Transverse colon (tissue), 4 donors: Measurements from ENCODE around the gene BOC.

Source experiments
- CTCF ChIP-seq, 5 experiments: fragments of 200-600 bp in 3 of 5; fragments of 450-650 bp in 2 of 5; sonication (generic) in 3 of 5; IDR thresholded peaks; 1 replicate in 2 of 5; 2 replicates in 3 of 5; pipeline ENCODE4 v1.5.1; 2016 to 2017; ENCODE audit warnings: antibody characterized with exemption in 5 of 5, inconsistent platforms in 3 of 5, mild to moderate bottlenecking in 2 of 5, moderate library complexity in 1 of 5
- EP300 ChIP-seq: sonication (generic); formaldehyde crosslinking; IDR thresholded peaks from one replicate; pipeline ENCODE4 v1.6.1; 2017; ENCODE audit warnings: antibody characterized with exemption, low read depth
- POLR2A ChIP-seq: fragments of 450-650 bp; IDR thresholded peaks from one replicate; pipeline ENCODE4 v1.6.1; 2016; ENCODE audit warnings: antibody characterized with exemption, mild to moderate bottlenecking, moderate library complexity
- POLR2AphosphoS5 ChIP-seq, 3 donors: sonication (generic); formaldehyde crosslinking; IDR thresholded peaks; one replicate each; pipeline ENCODE4 v1.6.1; 2016; ENCODE audit warnings: antibody characterized with exemption in 3 of 3

- no peak for TF ChIP-seq CTCF (IDR thresholded peaks at IDR 0.05)
- TF ChIP-seq POLR2AphosphoS5 (IDR thresholded peaks at IDR 0.05), result no peak
- no peak for TF ChIP-seq EP300
- TF ChIP-seq POLR2A, result no peak
Observed at GRCh38 chr3:113255100-113255853, 43.9 kb downstream of the BOC start.
